OCI-LY7 (cell line): ENCODE measurements around the gene PLXDC1. TPM values are rescaled to one million over a fixed set of nuclear protein-coding genes. Genes with fewer than 3 reads are reported as not detected.
"Not testable (repeated sequence)": the region's sequence is repeated elsewhere in the genome, so short reads cannot be mapped to it uniquely, and the experiment has no call there.

Experiments
- BruUV-seq: library from RNA; stranded (reverse); fragments of 400-500 nt; replicated peaks from 2 replicates; lab custom pipeline; 2021; lab: Mats Ljungman, UMichigan
- CTCF ChIA-PET: fragments of 300-600 bp; sonication (Branson Sonifier 250); formaldehyde crosslinking; loops from one replicate; lab custom pipeline; 2022; ENCODE audit warnings: antibody characterized with exemption; ENCODE audit not compliant: unreplicated experiment; lab: Charles Lee
- POLR2A ChIA-PET: fragments of 300-600 bp; sonication (Branson Sonifier 250); formaldehyde crosslinking; loops from one replicate; lab custom pipeline; 2022; ENCODE audit warnings: antibody characterized with exemption; lab: Charles Lee
- DNase-seq: peaks from one replicate; pipeline ENCODE4 v3.0.0-alpha.2; 2015; ENCODE audit warnings: low spot score
- H2AFZ ChIP-seq: fragments of 200-600 bp; sonication (generic), shearing (Covaris generic); 2 replicates; pipeline ENCODE4 v1.6.1; 2014; ENCODE audit warnings: mild to moderate bottlenecking, antibody characterized with exemption, low read length, moderate library complexity
- H3K27ac ChIP-seq: fragments of 200-600 bp; sonication (generic); 2 replicates; pipeline ENCODE4 v1.5.1; 2014; ENCODE audit warnings: mixed run types, low read depth, mild to moderate bottlenecking, moderate library complexity, low read length, inconsistent platforms; ENCODE audit not compliant: poor library complexity, severe bottlenecking
- H3K36me3 ChIP-seq: fragments of 200-600 bp; sonication (generic); 2 replicates; pipeline ENCODE4 v1.6.1; 2014; ENCODE audit warnings: mild to moderate bottlenecking, antibody characterized with exemption, low read length, moderate library complexity, mixed read lengths; ENCODE audit not compliant: insufficient read depth
- H3K4me1 ChIP-seq: fragments of 200-600 bp; sonication (generic); 2 replicates; pipeline ENCODE4 v1.5.1; 2014; ENCODE audit warnings: mild to moderate bottlenecking, low read length; ENCODE audit not compliant: insufficient read depth, poor library complexity, severe bottlenecking
- H3K4me2 ChIP-seq: fragments of 200-600 bp; sonication (generic); 2 replicates; pipeline ENCODE4 v1.6.1; 2014; ENCODE audit warnings: mild to moderate bottlenecking, low read length
- H3K4me3 ChIP-seq: fragments of 200-600 bp; sonication (generic); 2 replicates; pipeline ENCODE4 v1.5.1; 2014; ENCODE audit warnings: mild to moderate bottlenecking, low read depth, low read length; ENCODE audit not compliant: poor library complexity, severe bottlenecking
- H3K79me2 ChIP-seq: fragments of 200-600 bp; sonication (generic); 2 replicates; pipeline ENCODE4 v1.6.1; 2016; ENCODE audit warnings: low read depth, mild to moderate bottlenecking, low read length, moderate library complexity, mixed read lengths; ENCODE audit not compliant: insufficient read depth
- H3K9me2 ChIP-seq: fragments of 200-600 bp; sonication (generic); 2 replicates; pipeline ENCODE4 v1.6.1; 2016; ENCODE audit warnings: mild to moderate bottlenecking, low read length, mixed read lengths; ENCODE audit not compliant: insufficient read depth
- H3K9me3 ChIP-seq: fragments of 200-600 bp; sonication (generic); 2 replicates; pipeline ENCODE4 v1.6.1; 2014; ENCODE audit warnings: mild to moderate bottlenecking, mixed run types, low read length, mixed read lengths
- H4K20me1 ChIP-seq: fragments of 200-600 bp; sonication (generic); 2 replicates; pipeline ENCODE4 v1.6.1; 2014; ENCODE audit warnings: mild to moderate bottlenecking, antibody characterized with exemption, low read length, moderate library complexity, mixed read lengths; ENCODE audit not compliant: insufficient read depth
- CTCF ChIP-seq: fragments of 200-600 bp; sonication (generic); conservative IDR thresholded peaks from 2 replicates; pipeline ENCODE4 v1.5.1; 2014; ENCODE audit warnings: mild to moderate bottlenecking, antibody characterized with exemption, low read length, moderate library complexity, mixed read lengths
- EZH2phosphoT487 ChIP-seq: fragments of 200-600 bp; sonication (generic); IDR thresholded peaks from 2 replicates; pipeline ENCODE4 v1.6.1; 2018; ENCODE audit warnings: low read depth, borderline replicate concordance, mild to moderate bottlenecking, mixed run types, antibody characterized with exemption, low read length, moderate library complexity, mixed read lengths
- intact Hi-C: fragments of 100-400 bp; cut with micrococcal nuclease; formaldehyde crosslinking; loops from one replicate; pipeline ENCODE4 v1.10.0; 2022; ENCODE audit not compliant: unreplicated experiment
- total RNA-seq, 2 experiments: library from RNA; depleted of rRNA in 1 of 2; stranded (reverse); fragments of >200 nt in 1 of 2; shearing (Covaris generic) in 1 of 2; gene quantifications; 2 replicates each; pipeline ENCODE4 v1.2.3, GENCODE V29; 2014 to 2022

The PLXDC1 gene
- total RNA-seq, 2 experiments from 2014 or later, result 0.13 to 0.67 TPM

- H3K36me3 ChIP-seq, result no peaks in the 10 kb centered on the region
- intact Hi-C loops, result no loop called here
- no peak overlapping the region for H3K4me3 ChIP-seq
- no TSS peak for BruUV-seq
- H2AFZ ChIP-seq, result no peak overlapping the region
- CTCF ChIA-PET, result no interaction called here
- TF ChIP-seq CTCF (peak; percentile 28; the same call in 1 of the 2 replicates), EZH2phosphoT487 (no peak)
- no peaks in the 10 kb centered on the region for H3K79me2 ChIP-seq
- DNase-seq, result peak; percentile 10
- H3K4me1 ChIP-seq, result no peaks in the 10 kb centered on the region
- POLR2A ChIA-PET, result interaction anchor here (0.7 kb wide), 1 partner anchor 433 kb away, joined by 3 read pairs; no protein-coding TSS in a partner anchor
- H3K27ac ChIP-seq, result no peak overlapping the region
- H3K9me3 ChIP-seq, result no peaks in the 10 kb centered on the region
- H3K9me2 ChIP-seq, result no peaks in the 10 kb centered on the region
- no peak overlapping the region for H3K4me2 ChIP-seq
- no peaks in the 10 kb centered on the region for H4K20me1 ChIP-seq
These were observed 122.7 kb downstream of the PLXDC1 start for GRCh38 chr17:39028690-39029089.

GRCh38 chr17:39027455-39028035 is 123.9 kb downstream of the PLXDC1 start:
- intact Hi-C loops, result no loop called here
- Histone ChIP-seq H3K4me3 (no peak overlapping the region), H3K9me2 (no peaks in the 10 kb centered on the region), H2AFZ (no peak overlapping the region), H3K4me2 (no peak overlapping the region), H3K36me3 (no peaks in the 10 kb centered on the region), H4K20me1 (no peaks in the 10 kb centered on the region), H3K27ac (no peak overlapping the region), H3K79me2 (no peaks in the 10 kb centered on the region), H3K9me3 (no peaks in the 10 kb centered on the region), H3K4me1 (no peaks in the 10 kb centered on the region)
- no peak for TF ChIP-seq CTCF
- TF ChIP-seq EZH2phosphoT487, result no peak
- CTCF ChIA-PET, result no interaction called here
- no peak for DNase-seq
- POLR2A ChIA-PET, result no interaction called here
- no TSS peak for BruUV-seq

GRCh38 chr17:39026980-39027451 is 124.4 kb downstream of the PLXDC1 start:
- H3K27ac ChIP-seq, result no peak overlapping the region
- no peaks in the 10 kb centered on the region for H3K79me2 ChIP-seq
- CTCF ChIA-PET, result no interaction called here
- no peak overlapping the region for H2AFZ ChIP-seq
- DNase-seq, result no peak
- no peak overlapping the region for H3K4me2 ChIP-seq
- no peaks in the 10 kb centered on the region for H4K20me1 ChIP-seq
- no peak for TF ChIP-seq EZH2phosphoT487
- TF ChIP-seq CTCF, result no peak
- no peaks in the 10 kb centered on the region for H3K9me2 ChIP-seq
- BruUV-seq, result no TSS peak
- no peaks in the 10 kb centered on the region for H3K9me3 ChIP-seq
- POLR2A ChIA-PET, result no interaction called here
- H3K4me3 ChIP-seq, result no peak overlapping the region
- H3K4me1 ChIP-seq, result no peaks in the 10 kb centered on the region
- intact Hi-C loops, result no loop called here
- H3K36me3 ChIP-seq, result no peaks in the 10 kb centered on the region

- H3K4me1 ChIP-seq, H3K36me3 ChIP-seq, H3K9me3 ChIP-seq, H3K27ac ChIP-seq, BruUV-seq, H2AFZ ChIP-seq, H3K4me2 ChIP-seq, H3K4me3 ChIP-seq, H3K79me2 ChIP-seq, DNase-seq, H3K9me2 ChIP-seq, intact Hi-C loops, POLR2A ChIA-PET, H4K20me1 ChIP-seq: not testable (repeated sequence)
- CTCF ChIA-PET, result interaction anchor here (0.6 kb wide), 1 partner anchor 43 kb away, joined by 3 read pairs; no protein-coding TSS in a partner anchor
These were observed 125.1 kb downstream of the PLXDC1 start for GRCh38 chr17:39026346-39026745.
